ENCODE results near the gene GADD45G. TPM values are rescaled to one million over a fixed set of nuclear protein-coding genes. Genes with fewer than 3 reads are reported as not detected.

GADD45G gene
- total RNA-seq, 2 experiments from 2014 or later, result not detected

DNA sequence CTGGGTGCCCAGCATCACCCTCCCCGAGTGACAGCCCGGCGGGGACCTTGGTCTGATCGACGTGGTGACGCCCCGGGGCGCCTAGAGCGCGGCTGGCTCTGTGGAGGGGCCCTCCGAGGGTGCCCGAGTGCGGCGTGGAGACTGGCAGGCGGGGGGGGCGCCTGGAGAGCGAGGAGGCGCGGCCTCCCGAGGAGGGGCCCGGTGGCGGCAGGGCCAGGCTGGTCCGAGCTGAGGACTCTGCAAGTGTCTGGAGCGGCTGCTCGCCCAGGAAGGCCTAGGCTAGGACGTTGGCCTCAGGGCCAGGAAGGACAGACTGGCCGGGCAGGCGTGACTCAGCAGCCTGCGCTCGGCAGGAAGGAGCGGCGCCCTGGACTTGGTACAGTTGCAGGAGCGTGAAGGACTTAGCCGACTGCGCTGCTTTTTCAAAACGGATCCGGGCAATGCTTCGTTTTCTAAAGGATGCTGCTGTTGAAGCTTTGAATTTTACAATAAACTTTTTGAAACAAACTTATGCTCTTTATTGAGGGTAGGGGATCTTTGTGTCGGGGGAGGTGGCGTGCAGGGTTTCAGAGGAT lies 1.3 kb downstream of the GADD45G start:
- Histone ChIP-seq H3K4me2 (ENCODE audit: low read length) (no peak overlapping the region), H3K27ac (ENCODE audit: low read depth, low read length, poor library complexity, severe bottlenecking) (no peak overlapping the region), H3K9me2 (ENCODE audit: insufficient read depth, low read length) (no peaks in the 10 kb centered on the region), H3K9me3 (ENCODE audit: low read length) (no peaks in the 10 kb centered on the region), H2AFZ (ENCODE audit: low read length) (no peak overlapping the region), H3K79me2 (ENCODE audit: insufficient read depth, low read depth, low read length) (no peaks in the 10 kb centered on the region), H3K4me1 (ENCODE audit: insufficient read depth, low read length, poor library complexity, severe bottlenecking) (peaks cover 13% of the 10 kb centered on the region), H3K4me3 (ENCODE audit: low read depth, low read length, poor library complexity, severe bottlenecking) (no peak overlapping the region), H3K36me3 (ENCODE audit: insufficient read depth, low read length) (no peaks in the 10 kb centered on the region), H4K20me1 (ENCODE audit: insufficient read depth, low read length) (0 out of 2 replicates have a peak, but pooled peaks cover 5% of the 10 kb centered on the region)
- TF ChIP-seq, protein P1, sequence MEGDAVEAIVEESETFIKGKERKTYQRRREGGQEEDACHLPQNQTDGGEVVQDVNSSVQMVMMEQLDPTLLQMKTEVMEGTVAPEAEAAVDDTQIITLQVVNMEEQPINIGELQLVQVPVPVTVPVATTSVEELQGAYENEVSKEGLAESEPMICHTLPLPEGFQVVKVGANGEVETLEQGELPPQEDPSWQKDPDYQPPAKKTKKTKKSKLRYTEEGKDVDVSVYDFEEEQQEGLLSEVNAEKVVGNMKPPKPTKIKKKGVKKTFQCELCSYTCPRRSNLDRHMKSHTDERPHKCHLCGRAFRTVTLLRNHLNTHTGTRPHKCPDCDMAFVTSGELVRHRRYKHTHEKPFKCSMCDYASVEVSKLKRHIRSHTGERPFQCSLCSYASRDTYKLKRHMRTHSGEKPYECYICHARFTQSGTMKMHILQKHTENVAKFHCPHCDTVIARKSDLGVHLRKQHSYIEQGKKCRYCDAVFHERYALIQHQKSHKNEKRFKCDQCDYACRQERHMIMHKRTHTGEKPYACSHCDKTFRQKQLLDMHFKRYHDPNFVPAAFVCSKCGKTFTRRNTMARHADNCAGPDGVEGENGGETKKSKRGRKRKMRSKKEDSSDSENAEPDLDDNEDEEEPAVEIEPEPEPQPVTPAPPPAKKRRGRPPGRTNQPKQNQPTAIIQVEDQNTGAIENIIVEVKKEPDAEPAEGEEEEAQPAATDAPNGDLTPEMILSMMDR (conservative IDR thresholded peaks at IDR 0.05; ENCODE audit: low read length), result no peak
- no peak for TF ChIP-seq EZH2phosphoT487 (IDR thresholded peaks at IDR 0.05; ENCODE audit: borderline replicate concordance, low read depth, low read length)
- DNase-seq (ENCODE audit: low spot score), result no peak
- BruUV-seq (replicated peaks), result no TSS peak
- ChIA-PET CTCF (ENCODE audit: unreplicated experiment) (no interaction called here), POLR2A (no interaction called here)
- intact Hi-C loops (cut with micrococcal nuclease; ENCODE audit: unreplicated experiment), result no loop called here

DNA sequence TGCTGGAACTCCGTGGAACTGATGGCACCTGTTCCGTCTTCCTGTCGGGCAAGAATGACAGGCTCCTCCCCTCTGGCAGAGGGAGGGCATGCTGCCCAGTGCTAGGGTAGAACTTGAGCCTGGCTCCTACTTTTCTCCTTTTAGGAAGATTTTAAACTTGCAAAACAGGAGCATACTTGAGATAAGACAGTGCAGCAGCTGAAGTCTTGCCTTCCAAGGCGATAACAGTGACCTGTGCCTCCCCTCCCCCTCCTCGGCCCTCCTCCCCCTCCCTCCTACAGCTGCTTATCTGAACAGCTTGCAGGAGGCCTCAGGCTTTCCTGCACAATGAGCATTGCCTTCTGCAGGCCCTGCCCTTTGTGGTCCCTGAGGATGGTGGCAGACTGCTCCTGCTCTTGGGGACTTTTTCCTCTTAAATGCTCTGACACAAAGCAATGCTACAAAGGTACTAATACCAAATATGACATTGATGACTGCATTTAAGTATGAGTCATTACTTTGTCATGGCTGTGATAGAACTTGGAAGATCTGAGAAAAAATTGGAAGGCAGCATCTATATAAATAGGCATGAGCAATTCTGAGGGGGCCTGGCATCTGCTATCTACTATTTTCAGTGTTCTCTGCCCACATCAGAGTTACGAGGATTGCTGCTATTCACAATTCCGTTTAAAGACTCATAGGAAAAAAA lies 2.0 kb downstream of the GADD45G start:
- peaks cover 13% of the 10 kb centered on the region for H3K4me1 ChIP-seq (ENCODE audit: insufficient read depth, low read length, poor library complexity, severe bottlenecking)
- no peak overlapping the region for H3K4me2 ChIP-seq (ENCODE audit: low read length)
- H3K79me2 ChIP-seq (ENCODE audit: insufficient read depth, low read depth, low read length), result no peaks in the 10 kb centered on the region
- no peaks in the 10 kb centered on the region for H3K9me2 ChIP-seq (ENCODE audit: insufficient read depth, low read length)
- intact Hi-C loops (cut with micrococcal nuclease; ENCODE audit: unreplicated experiment), result no loop called here
- no TSS peak for BruUV-seq (replicated peaks)
- no peaks in the 10 kb centered on the region for H3K36me3 ChIP-seq (ENCODE audit: insufficient read depth, low read length)
- no peaks in the 10 kb centered on the region for H3K9me3 ChIP-seq (ENCODE audit: low read length)
- H3K4me3 ChIP-seq (ENCODE audit: low read depth, low read length, poor library complexity, severe bottlenecking), result no peak overlapping the region
- 0 out of 2 replicates have a peak, but pooled peaks cover 5% of the 10 kb centered on the region for H4K20me1 ChIP-seq (ENCODE audit: insufficient read depth, low read length)
- ChIA-PET POLR2A (interaction anchor here (0.7 kb wide), 1 partner anchor 40 kb away, joined by 3 read pairs; no protein-coding TSS in a partner anchor), CTCF (ENCODE audit: unreplicated experiment) (no interaction called here)
- H3K27ac ChIP-seq (ENCODE audit: low read depth, low read length, poor library complexity, severe bottlenecking), result no peak overlapping the region
- no peak for DNase-seq (ENCODE audit: low spot score)
- no peak overlapping the region for H2AFZ ChIP-seq (ENCODE audit: low read length)
- TF ChIP-seq, protein P1 (conservative IDR thresholded peaks at IDR 0.05; ENCODE audit: low read length), result no peak
- TF ChIP-seq EZH2phosphoT487 (IDR thresholded peaks at IDR 0.05; ENCODE audit: borderline replicate concordance, low read depth, low read length), result no peak

Measured in OCI-LY7 (cell line).